T-helper 2 cell treated with Interferon-gamma antibody and Interleukin-4, amounts not matched to agents 5 μg/mL and 100 μg/mL, for 36 hours (primary cell): ENCODE results near the gene RLF.
"Not testable (repeated sequence)": the region's sequence is repeated elsewhere in the genome, so short reads cannot be mapped to it uniquely, and the experiment has no call there.

ENCODE experiments used
- DNase-seq: peaks from one replicate; pipeline ENCODE4 v3.0.0; 2021; ENCODE audit warnings: low spot score
- H3K27ac Mint-ChIP-seq: one replicate; pipeline ENCODE4 v1.8.0; 2021; ENCODE audit warnings: mild to moderate bottlenecking, mixed read lengths
- H3K27me3 Mint-ChIP-seq: one replicate; pipeline ENCODE4 v1.8.0; 2021; ENCODE audit warnings: low read depth, mixed read lengths
- H3K36me3 Mint-ChIP-seq: one replicate; pipeline ENCODE4 v1.8.0; 2021; ENCODE audit warnings: low read depth, mixed read lengths
- H3K4me1 Mint-ChIP-seq: one replicate; pipeline ENCODE4 v1.8.0; 2021; ENCODE audit warnings: low read depth, mixed read lengths
- H3K4me3 Mint-ChIP-seq: one replicate; pipeline ENCODE4 v1.8.0; 2022; ENCODE audit warnings: mild to moderate bottlenecking, moderate library complexity, mixed read lengths
- H3K9me3 Mint-ChIP-seq: one replicate; pipeline ENCODE4 v1.8.0; 2021; ENCODE audit warnings: mixed read lengths

RLF gene

DNA sequence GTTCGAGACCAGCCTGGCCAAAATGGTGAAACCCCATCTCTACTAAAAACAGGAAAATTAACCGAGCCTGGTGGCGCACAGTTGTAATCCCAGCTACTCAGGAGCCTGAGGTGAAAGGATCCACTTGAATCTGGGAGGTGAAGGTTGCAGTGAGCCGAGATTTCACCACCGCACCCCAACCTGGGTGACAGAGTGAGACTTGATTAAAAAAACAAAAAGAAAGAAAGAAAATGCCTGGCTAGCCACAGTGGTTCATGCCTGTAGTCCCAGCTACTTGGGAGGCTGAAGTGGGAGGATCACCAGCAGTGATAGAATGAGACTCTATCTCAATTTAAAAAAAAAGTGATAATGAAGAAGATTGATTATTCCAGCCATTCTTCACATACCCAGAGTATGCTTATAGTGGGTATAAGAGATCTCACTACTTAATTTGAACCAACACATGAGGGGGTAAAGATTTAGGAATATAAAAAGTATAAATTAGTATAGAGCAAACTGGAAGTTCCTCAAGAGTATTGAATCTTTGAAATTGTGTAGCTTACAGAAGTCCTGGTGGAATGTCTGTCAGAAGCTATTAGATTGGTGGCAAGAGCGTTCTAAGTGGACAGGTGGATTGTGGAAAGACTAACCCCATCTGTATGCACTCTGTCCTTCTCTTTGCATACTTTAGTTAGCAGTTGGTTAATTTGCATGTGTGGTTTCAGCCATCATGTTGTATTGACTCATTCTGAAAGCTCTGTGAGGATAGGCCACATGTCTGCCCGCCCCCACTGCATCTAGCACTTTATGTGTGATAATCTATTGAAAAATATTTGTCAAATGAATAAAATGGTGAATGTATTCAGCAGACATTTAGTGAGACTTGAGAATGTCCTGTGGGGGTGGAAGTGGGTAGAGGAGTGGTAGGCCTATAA is 25.0 kb downstream of the RLF start:
- DNase-seq: peak; percentile 75
- Mint-ChIP-seq H3K36me3 (peaks cover 26% of the 10 kb centered on the region), H3K9me3 (no peaks in the 10 kb centered on the region), H3K4me3 (peak overlapping the region; percentile 47), H3K27ac (peak overlapping the region; percentile 84), H3K27me3 (no peaks in the 10 kb centered on the region), H3K4me1 (peaks cover 61% of the 10 kb centered on the region)

GRCh38 chr1:40187399-40187798 is 26.2 kb downstream of the RLF start:
- peaks cover 32% of the 10 kb centered on the region for H3K36me3 Mint-ChIP-seq
- H3K4me3 Mint-ChIP-seq: no peak overlapping the region
- no peak overlapping the region for H3K27ac Mint-ChIP-seq
- DNase-seq: no peak
- peaks cover 62% of the 10 kb centered on the region for H3K4me1 Mint-ChIP-seq
- no peaks in the 10 kb centered on the region for H3K27me3 Mint-ChIP-seq
- H3K9me3 Mint-ChIP-seq: no peaks in the 10 kb centered on the region

- not testable (repeated sequence) for DNase-seq, H3K4me3 Mint-ChIP-seq, H3K9me3 Mint-ChIP-seq, H3K27me3 Mint-ChIP-seq, H3K27ac Mint-ChIP-seq
- Mint-ChIP-seq H3K4me1 (peaks cover 21% of the 10 kb centered on the region), H3K36me3 (peaks cover 51% of the 10 kb centered on the region)
Measured at GRCh38 chr1:40194639-40195038, 33.5 kb downstream of the RLF start.

DNA sequence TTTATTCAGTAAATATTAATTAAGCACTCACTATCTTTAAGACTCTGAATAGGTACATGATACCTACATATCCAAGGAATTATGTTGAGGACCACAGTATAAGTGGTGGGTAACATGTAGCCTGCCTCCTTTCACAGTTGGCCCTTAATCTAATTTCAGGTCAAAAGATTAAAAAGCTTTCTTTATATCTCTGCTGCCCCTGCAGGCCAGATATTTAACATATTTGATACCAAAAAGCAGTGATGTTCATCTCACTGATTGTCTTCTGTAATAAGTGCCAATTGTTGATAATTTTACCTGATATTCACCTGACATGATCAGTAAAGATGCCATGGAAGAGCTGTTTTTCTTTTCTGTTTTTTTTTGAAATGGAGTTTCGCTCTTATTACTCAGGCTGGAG is 36.5 kb downstream of the RLF start:
- DNase-seq: no peak

DNA sequence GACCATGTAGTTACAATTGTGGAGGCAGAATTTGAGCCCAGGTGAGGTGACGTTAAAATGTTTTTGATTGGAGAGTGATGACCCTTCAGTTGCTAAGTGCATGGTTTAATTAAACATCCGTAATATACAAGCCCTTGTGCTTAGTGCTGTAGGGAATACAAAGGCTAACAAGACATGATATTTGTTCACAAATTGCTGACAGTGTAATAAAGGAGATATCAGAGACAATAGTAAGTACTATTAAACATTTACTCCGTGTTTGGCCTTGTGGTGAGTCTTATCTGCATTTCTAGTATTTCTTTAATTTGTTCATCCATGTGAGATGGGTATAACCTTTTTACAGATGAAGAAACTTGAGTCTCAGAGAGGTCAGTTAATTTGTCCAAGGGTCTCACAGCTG is 37.9 kb downstream of the RLF start:
- no peaks in the 10 kb centered on the region for H3K27me3 Mint-ChIP-seq
- no peak overlapping the region for H3K27ac Mint-ChIP-seq
- H3K36me3 Mint-ChIP-seq: peaks cover 47% of the 10 kb centered on the region
- H3K4me1 Mint-ChIP-seq: peaks cover 8% of the 10 kb centered on the region
- no peak overlapping the region for H3K4me3 Mint-ChIP-seq
- H3K9me3 Mint-ChIP-seq: no peaks in the 10 kb centered on the region
- no peak for DNase-seq

More for the DNA sequence above, 36.5 kb downstream of the RLF start:
- H3K9me3 Mint-ChIP-seq: no peaks in the 10 kb centered on the region
- H3K27me3 Mint-ChIP-seq: no peaks in the 10 kb centered on the region
- no peak overlapping the region for H3K27ac Mint-ChIP-seq
- H3K36me3 Mint-ChIP-seq: peaks cover 44% of the 10 kb centered on the region
- H3K4me3 Mint-ChIP-seq: no peak overlapping the region
- peaks cover 8% of the 10 kb centered on the region for H3K4me1 Mint-ChIP-seq

GRCh38 chr1:40204856-40205255 is 43.7 kb downstream of the RLF start:
- no peak for DNase-seq
- Mint-ChIP-seq H3K27me3 (no peaks in the 10 kb centered on the region), H3K27ac (no peak overlapping the region), H3K9me3 (no peaks in the 10 kb centered on the region), H3K4me3 (no peak overlapping the region), H3K4me1 (peaks cover 12% of the 10 kb centered on the region), H3K36me3 (peaks cover 32% of the 10 kb centered on the region)

DNA sequence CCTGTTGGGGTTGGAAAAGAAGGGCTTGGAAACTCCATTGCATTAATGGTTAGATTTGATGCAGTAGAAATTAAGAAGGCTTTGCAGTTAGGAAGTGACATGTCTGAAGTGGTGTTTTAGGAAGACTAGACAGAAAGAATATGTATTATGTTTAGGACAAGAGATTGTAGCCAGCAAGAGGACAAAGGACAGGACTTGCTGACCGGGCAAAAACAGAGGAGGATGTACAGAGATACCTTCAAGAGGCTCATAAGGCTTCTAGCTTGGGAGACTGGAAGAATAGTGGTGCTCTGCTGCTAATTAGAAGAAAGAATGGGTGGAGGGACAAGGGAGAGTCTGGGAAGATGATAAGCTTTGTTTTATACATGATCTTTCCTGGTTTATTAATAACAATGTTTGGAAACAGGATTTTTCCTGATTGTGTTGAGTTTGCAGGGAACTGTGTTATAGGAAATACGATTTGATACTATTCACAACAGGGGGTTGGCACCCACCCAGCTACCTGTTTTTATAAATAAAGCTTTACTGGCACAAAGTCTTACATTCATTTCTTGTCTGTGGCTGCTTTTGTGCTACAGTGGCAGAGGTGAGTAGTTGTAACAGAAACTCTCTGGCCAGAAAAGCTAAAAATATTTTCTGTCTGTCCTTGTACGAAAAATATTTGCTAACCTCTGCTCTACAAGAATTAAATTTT is 49.5 kb downstream of the RLF start:
- DNase-seq: no peak
- H3K27me3 Mint-ChIP-seq: no peaks in the 10 kb centered on the region
- peaks cover 49% of the 10 kb centered on the region for H3K36me3 Mint-ChIP-seq
- H3K4me3 Mint-ChIP-seq: no peak overlapping the region
- peaks cover 24% of the 10 kb centered on the region for H3K4me1 Mint-ChIP-seq
- peak overlapping the region; percentile 9 for H3K27ac Mint-ChIP-seq
- no peaks in the 10 kb centered on the region for H3K9me3 Mint-ChIP-seq

GRCh38 chr1:40218333-40218732 is 57.1 kb downstream of the RLF start:
- DNase-seq: no peak
- Mint-ChIP-seq H3K4me1 (peaks cover 31% of the 10 kb centered on the region), H3K36me3 (peaks cover 40% of the 10 kb centered on the region), H3K27ac (no peak overlapping the region), H3K4me3 (no peak overlapping the region), H3K9me3 (no peaks in the 10 kb centered on the region), H3K27me3 (no peaks in the 10 kb centered on the region)

- H3K9me3 Mint-ChIP-seq, H3K4me3 Mint-ChIP-seq, H3K27me3 Mint-ChIP-seq, H3K27ac Mint-ChIP-seq, DNase-seq: not testable (repeated sequence)
- Mint-ChIP-seq H3K36me3 (peaks cover 29% of the 10 kb centered on the region), H3K4me1 (peaks cover 25% of the 10 kb centered on the region)
Measured at GRCh38 chr1:40221471-40221905, 60.3 kb downstream of the RLF start.

DNA sequence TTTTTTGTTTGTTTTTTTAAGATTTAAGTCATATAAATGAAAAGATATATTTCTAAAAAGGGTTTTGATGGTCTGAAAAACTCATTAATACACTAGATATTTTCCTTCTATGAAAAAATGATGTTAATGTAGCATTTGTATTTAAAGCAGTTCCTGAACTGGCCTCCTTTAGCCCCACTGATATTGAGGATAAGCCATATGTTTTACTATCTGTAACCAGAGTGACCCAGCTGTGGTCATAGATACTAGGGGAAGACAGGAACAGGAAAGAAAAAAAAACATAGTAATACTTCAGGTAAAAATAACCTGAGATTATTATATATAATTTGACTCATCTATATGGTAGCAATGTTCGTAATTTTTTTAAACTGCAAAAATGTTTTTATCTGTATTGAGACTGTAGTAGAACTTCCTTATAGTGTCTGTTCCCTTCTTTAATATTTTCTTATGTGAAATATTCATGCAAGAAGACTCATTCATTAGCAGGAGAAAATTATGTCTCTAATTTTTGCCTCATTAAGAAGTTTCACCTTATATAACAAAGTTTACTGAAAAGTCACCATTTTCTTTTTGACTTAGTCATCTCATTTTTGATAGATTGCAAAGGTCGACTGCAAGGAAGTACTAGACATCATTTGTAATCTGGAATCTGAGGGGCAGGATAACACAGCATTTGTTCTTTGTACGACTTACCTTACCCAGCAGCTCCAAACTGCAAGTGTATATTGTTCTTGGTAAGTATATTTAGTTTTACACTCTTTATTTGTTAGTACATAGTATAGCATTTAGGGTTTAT is 61.0 kb downstream of the RLF start:
- no peaks in the 10 kb centered on the region for H3K27me3 Mint-ChIP-seq
- H3K4me3 Mint-ChIP-seq: no peak overlapping the region
- H3K27ac Mint-ChIP-seq: peak overlapping the region; percentile 55
- H3K4me1 Mint-ChIP-seq: peaks cover 24% of the 10 kb centered on the region
- DNase-seq: no peak
- peaks cover 25% of the 10 kb centered on the region for H3K36me3 Mint-ChIP-seq
- no peaks in the 10 kb centered on the region for H3K9me3 Mint-ChIP-seq

DNA sequence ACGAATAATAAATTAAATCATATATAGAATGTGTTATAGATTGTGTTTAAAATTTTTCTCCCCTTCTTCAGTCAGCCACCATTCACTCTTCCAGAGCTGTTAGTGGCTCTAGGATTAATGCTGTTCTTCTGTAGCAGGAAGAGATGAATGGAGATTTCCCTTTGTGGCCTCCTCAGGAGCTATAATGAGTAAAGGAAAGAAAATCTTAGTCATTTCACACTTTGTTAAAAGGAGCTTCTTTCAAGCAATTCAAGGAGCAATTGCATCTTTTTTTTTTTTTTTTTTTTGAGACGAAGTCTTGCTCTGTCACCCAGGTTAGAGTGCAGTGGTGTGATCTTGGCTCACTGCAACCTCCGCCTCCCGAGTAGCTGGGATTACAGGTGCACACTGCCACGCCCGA is 62.9 kb downstream of the RLF start:
- Mint-ChIP-seq H3K27ac (no peak overlapping the region), H3K4me3 (no peak overlapping the region), H3K36me3 (peaks cover 24% of the 10 kb centered on the region), H3K4me1 (peaks cover 21% of the 10 kb centered on the region), H3K27me3 (no peaks in the 10 kb centered on the region), H3K9me3 (no peaks in the 10 kb centered on the region)
- no peak for DNase-seq

DNA sequence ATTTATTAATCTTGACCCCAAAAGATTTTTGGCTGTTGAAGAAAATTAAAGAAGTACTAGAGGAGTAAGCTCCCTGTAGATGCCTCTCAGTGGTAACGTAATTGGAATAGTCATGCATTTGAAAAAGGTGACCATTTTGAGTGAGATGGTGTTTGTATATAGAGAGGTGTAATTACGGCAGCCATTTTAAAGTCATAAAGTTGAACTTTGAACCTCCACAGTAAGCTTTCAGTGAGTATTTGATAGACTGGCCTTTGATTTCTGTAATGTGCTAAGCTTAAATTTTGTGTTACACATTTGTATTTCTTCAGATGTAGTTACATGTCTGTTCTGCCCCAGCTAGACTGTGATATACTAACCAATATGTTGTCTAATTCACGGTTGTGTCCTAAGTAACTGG is 65.0 kb downstream of the RLF start:
- DNase-seq: no peak
- H3K9me3 Mint-ChIP-seq: no peaks in the 10 kb centered on the region
- H3K27me3 Mint-ChIP-seq: no peaks in the 10 kb centered on the region
- H3K4me3 Mint-ChIP-seq: no peak overlapping the region
- H3K27ac Mint-ChIP-seq: no peak overlapping the region
- H3K4me1 Mint-ChIP-seq: peaks cover 23% of the 10 kb centered on the region
- peaks cover 25% of the 10 kb centered on the region for H3K36me3 Mint-ChIP-seq

- Mint-ChIP-seq H3K27ac (peak overlapping the region; percentile 85), H3K9me3 (no peaks in the 10 kb centered on the region), H3K27me3 (no peaks in the 10 kb centered on the region), H3K4me3 (peak overlapping the region; percentile 54), H3K36me3 (peaks cover 67% of the 10 kb centered on the region), H3K4me1 (peaks cover 50% of the 10 kb centered on the region)
- peak; percentile 77 for DNase-seq
Measured at GRCh38 chr1:40232444-40232843, 71.3 kb downstream of the RLF start.

DNA sequence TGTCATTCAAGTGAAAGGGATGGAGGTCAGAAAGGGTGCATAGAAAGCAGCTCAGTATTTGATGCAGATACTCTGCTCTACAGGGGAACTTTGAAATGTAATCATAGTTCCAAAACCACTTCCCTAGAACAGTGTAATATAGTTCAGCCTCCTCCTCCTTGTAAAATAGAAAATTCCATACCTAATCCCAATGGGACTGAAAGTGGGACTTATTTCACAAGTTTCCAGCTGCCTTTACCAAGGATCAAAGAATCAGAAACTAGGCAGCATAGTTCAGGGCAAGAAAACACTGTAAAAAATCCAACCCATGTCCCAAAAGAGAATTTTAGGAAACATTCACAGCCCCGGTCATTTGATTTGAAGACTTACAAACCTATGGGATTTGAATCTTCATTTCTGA is 78.4 kb downstream of the RLF start:
- Mint-ChIP-seq H3K27ac (no peak overlapping the region), H3K9me3 (no peaks in the 10 kb centered on the region), H3K4me3 (no peak overlapping the region), H3K36me3 (peaks cover 53% of the 10 kb centered on the region), H3K4me1 (peaks cover 65% of the 10 kb centered on the region), H3K27me3 (no peaks in the 10 kb centered on the region)
- no peak for DNase-seq
